Ascending aorta (tissue), 2 donors: ENCODE data around the gene COL6A1. TPM values are rescaled to one million over a fixed set of nuclear protein-coding genes. Genes with fewer than 3 reads are reported as not detected.
A peak's percentile ranks its signal among the peaks of the same experiment; 100 is the strongest.

Experiments
- DNase-seq, 2 donors: peaks; one replicate each; pipeline ENCODE4 v3.0.0-alpha.2; 2019; ENCODE audit warnings: low spot score in 2 of 2
- H3K27ac ChIP-seq, 2 donors: fragments of 200-600 bp; sonication (generic); one replicate each; pipeline ENCODE4 v1.5.1; 2016 to 2017; ENCODE audit warnings: mild to moderate bottlenecking in 1 of 2
- H3K27me3 ChIP-seq: fragments of 200-600 bp; sonication (generic); one replicate; pipeline ENCODE4 v1.5.1; 2017
- H3K36me3 ChIP-seq, 2 donors: fragments of 200-600 bp; sonication (generic); one replicate each; pipeline ENCODE4 v1.5.1; 2016
- H3K4me1 ChIP-seq, 2 donors: fragments of 200-600 bp; sonication (generic); one replicate each; pipeline ENCODE4 v1.5.1; 2016 to 2017; ENCODE audit warnings: mild to moderate bottlenecking in 1 of 2
- H3K4me3 ChIP-seq, 2 donors: fragments of 200-600 bp; sonication (generic); one replicate each; pipeline ENCODE4 v1.5.1; 2016 to 2017; ENCODE audit warnings: mild to moderate bottlenecking in 1 of 2
- H3K9me3 ChIP-seq, 2 donors: fragments of 200-600 bp; sonication (generic); one replicate each; pipeline ENCODE4 v1.5.1; 2016
- intact Hi-C: fragments of 100-400 bp; cut with DNase I; formaldehyde crosslinking; loops from one replicate; pipeline ENCODE4 v1.15.1; 2023
- total RNA-seq: library from RNA; depleted of rRNA; stranded (reverse); fragments of >200 nt; gene quantifications from one replicate; pipeline ENCODE4 v1.1.0, GENCODE V29; 2016
- TF ChIP-seq, protein P1 (sequence below), 3 experiments: fragments of 200-600 bp in 2 of 3; fragments of 450-650 bp in 1 of 3; sonication (generic) in 2 of 3; IDR thresholded peaks; one replicate each; pipeline ENCODE4 v1.5.1; 2016 to 2019; ENCODE audit warnings: antibody characterized with exemption in 3 of 3, mild to moderate bottlenecking in 1 of 3, moderate library complexity in 1 of 3

Gene COL6A1
- total RNA-seq, 1 donor from 2014 or later = 1,564 TPM

DNA sequence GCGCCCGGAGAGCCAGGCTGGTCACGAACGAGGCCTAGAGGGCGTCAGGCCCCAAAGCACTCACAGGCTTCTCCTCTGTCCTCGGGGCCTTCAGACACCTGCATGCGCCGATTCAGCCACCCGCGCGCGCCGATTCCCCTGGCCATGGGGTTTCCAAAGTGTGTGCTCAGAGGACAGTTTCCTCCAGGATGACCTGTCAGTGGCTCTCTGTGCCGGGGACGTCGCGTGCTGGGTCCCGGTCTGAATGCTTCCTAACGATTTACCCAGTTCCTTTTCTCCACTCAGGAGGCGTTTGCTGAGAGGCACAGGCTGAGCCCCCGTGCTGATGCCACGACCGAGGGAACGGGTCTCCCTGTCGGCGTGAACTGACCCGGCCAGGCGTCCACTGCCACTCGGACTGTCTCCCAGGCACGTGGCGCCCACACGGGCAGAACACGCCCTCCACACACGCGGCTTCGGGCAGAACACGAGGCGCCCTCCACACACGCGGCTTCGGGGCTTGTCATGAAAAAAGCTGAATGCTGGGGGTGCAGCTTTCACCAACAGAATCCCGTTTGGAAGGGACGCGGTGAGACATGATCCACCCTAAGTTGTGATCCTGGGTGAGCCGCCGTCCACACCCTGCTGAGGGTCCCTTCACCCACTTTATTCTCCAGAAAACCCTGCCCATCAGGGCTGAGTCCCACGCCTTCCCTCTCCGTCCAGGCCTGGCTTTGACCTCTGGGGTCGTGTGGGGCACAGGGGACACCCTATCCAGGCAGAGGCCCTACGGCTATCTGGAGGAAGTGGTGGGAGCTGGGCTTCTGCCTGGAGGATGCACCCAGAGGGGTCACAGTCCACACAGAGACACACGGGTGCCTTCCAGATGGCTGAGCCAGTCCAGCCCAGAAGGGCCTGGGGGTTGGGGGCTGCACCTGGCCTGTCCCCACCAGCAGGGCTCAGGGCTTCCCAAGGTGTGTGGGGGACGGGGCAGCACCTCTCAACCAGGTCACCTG is 56.1 kb downstream of the COL6A1 start:
- no peak for DNase-seq
- intact Hi-C loops = no loop called here
- H3K9me3 ChIP-seq = no peaks in the 10 kb centered on the region
- H3K27me3 ChIP-seq = no peaks in the 10 kb centered on the region
- TF ChIP-seq, protein P1, sequence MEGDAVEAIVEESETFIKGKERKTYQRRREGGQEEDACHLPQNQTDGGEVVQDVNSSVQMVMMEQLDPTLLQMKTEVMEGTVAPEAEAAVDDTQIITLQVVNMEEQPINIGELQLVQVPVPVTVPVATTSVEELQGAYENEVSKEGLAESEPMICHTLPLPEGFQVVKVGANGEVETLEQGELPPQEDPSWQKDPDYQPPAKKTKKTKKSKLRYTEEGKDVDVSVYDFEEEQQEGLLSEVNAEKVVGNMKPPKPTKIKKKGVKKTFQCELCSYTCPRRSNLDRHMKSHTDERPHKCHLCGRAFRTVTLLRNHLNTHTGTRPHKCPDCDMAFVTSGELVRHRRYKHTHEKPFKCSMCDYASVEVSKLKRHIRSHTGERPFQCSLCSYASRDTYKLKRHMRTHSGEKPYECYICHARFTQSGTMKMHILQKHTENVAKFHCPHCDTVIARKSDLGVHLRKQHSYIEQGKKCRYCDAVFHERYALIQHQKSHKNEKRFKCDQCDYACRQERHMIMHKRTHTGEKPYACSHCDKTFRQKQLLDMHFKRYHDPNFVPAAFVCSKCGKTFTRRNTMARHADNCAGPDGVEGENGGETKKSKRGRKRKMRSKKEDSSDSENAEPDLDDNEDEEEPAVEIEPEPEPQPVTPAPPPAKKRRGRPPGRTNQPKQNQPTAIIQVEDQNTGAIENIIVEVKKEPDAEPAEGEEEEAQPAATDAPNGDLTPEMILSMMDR (IDR thresholded peaks at IDR 0.05) = no peak
- peak overlapping the region; percentile 53 to 73 for H3K27ac ChIP-seq
- no peaks in the 10 kb centered on the region for H3K36me3 ChIP-seq
- no peaks in the 10 kb centered on the region for H3K4me1 ChIP-seq
- no peak overlapping the region for H3K4me3 ChIP-seq

DNA sequence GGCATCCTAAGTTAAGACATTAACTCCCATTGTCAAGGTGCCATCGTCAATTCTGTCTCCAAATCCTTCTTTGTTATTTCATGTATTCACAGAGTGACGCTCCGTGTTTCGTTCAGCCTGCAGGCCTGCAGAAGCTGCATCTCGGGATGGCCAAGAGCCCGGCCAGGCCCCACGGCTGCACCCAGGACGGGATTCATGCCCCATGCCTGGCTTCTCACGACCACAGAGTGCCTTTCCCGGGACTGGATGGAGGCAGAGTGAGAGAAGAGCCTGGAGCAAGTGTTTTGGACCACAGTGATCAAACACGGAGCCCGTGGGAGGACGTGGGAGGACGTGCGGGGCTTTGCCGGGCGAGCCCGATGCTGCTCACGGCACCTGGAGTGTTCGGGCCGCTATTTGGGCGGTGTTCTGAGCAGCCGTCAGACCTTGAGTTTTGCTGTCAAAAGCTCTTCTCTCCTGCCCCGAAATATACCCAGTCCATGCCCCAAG is 56.8 kb downstream of the COL6A1 start:
- Histone ChIP-seq H3K4me3 (no peak overlapping the region), H3K4me1 (no peaks in the 10 kb centered on the region), H3K27ac (peak overlapping the region; percentile 53 to 73), H3K27me3 (no peaks in the 10 kb centered on the region), H3K36me3 (no peaks in the 10 kb centered on the region), H3K9me3 (no peaks in the 10 kb centered on the region)
- intact Hi-C loops = no loop called here
- TF ChIP-seq, protein P1 (IDR thresholded peaks at IDR 0.05) = no peak
- DNase-seq = peak in 1 of 2 donors; percentile 58

DNA sequence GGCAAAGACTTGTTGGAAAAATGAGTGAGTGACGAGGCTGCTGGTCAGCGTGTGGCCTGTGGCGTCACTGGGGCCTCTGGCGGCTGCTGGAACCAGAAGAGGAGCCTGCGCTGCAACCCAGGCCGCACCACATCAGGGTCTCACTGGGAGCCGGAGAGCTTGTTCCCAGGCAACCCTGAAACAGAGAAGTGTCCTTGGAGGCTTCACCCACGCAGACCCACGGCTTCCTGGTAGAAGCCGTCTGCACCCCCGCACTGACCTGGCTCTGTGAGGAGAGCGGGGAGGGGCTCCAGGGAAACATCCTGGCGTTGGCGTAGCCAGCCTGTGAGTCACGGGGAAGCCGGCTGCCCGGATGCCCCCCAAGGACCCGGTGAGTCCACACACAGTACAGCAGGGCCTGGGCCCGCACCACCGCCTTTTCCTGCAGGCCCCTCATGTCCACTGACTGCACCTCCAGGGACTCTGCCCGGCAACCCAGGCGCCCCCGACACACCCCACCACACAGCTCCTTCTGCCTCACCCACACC is 57.4 kb downstream of the COL6A1 start:
- Histone ChIP-seq H3K27me3 (no peaks in the 10 kb centered on the region), H3K9me3 (no peaks in the 10 kb centered on the region), H3K36me3 (no peaks in the 10 kb centered on the region), H3K4me1 (no peaks in the 10 kb centered on the region), H3K4me3 (no peak overlapping the region), H3K27ac (peak overlapping the region; percentile 53 to 73)
- TF ChIP-seq, protein P1 (IDR thresholded peaks at IDR 0.05) = no peak
- DNase-seq = peak in 1 of 2 donors; percentile 87
- intact Hi-C loops = no loop called here

DNA sequence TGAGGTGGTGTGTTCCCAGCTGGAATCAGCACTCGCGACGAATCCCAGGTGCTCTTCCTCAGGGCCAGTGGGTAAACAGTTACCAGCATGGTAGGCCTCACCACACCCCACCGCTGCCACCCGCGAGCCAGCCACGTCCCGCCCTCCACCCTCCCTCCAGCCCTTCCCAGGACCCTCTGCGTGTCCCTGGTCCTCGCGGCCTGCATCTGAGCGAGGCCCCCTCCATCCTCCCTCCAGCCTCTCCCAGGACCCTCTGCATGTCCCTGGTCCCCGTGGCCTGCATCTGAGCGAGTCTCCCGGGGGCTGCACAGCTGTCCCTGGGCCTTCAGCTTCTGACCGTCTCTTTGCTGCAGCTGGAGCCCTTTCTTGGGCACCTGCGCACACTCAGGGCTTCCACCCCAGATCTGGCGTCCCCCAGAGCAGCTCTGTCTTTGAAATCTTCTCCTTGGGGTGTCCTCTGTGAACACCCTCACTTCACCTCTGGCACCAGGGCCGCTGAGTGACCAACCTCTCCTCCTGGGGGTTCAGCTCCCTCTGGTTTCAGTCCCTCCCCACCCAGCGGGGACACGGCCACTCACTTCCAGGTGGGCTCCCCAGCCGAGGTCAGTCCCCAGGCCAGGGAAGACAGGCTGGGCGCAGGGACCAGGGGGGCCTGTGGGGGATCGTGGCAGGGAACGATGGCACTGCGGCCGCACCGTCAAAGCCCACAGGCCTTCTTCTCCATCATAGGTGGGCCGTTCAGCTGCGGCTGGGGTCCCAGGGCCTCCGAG is 58.5 kb downstream of the COL6A1 start:
- H3K4me1 ChIP-seq = no peaks in the 10 kb centered on the region
- intact Hi-C loops = no loop called here
- H3K27me3 ChIP-seq = no peaks in the 10 kb centered on the region
- H3K36me3 ChIP-seq = no peaks in the 10 kb centered on the region
- no peaks in the 10 kb centered on the region for H3K9me3 ChIP-seq
- no peak overlapping the region for H3K27ac ChIP-seq
- TF ChIP-seq, protein P1 (IDR thresholded peaks at IDR 0.05) = no peak
- DNase-seq = no peak
- no peak overlapping the region for H3K4me3 ChIP-seq

DNA sequence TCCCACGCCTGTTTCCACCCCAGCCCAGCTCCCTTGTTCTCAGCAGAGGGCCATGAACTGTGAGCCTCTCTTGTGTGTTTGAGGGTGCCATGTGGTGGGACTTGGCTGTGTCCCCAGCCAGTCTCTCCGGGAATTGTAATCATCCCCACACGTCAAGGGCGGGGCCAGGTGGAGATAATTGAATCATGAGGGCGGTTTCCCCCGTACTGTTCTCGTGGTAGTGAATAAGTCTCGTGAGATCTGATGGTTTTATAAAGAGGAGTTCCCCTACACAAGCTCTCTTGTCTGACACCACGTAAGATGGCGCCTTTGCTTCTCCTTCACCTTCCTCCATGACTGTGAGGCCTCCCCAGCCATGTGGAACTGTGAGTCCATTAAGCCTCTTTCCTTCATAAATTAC is 59.1 kb downstream of the COL6A1 start:
- Histone ChIP-seq H3K4me3 (no peak overlapping the region), H3K27me3 (no peaks in the 10 kb centered on the region), H3K4me1 (no peaks in the 10 kb centered on the region), H3K9me3 (no peaks in the 10 kb centered on the region), H3K36me3 (no peaks in the 10 kb centered on the region), H3K27ac (no peak overlapping the region)
- intact Hi-C loops = no loop called here
- TF ChIP-seq, protein P1 (IDR thresholded peaks at IDR 0.05) = no peak
- DNase-seq = no peak
